SK-MEL-5 (cell line): ENCODE results near the gene TNFRSF13B. TPM values are rescaled to one million over a fixed set of nuclear protein-coding genes. Genes with fewer than 3 reads are reported as not detected.
A peak's percentile ranks its signal among the peaks of the same experiment; 100 is the strongest.
"Not testable (repeated sequence)": the region's sequence is repeated elsewhere in the genome, so short reads cannot be mapped to it uniquely, and the experiment has no call there.

Source experiments
- DNase-seq: peaks from one replicate; pipeline ENCODE4 v3.0.0-alpha.2; 2016; ENCODE audit warnings: low read depth, low spot score
- in situ Hi-C: cut with HindIII; loops from 2 replicates; pipeline ENCODE4 v1.10.0; 2016; ENCODE audit warnings: low sequenced_read_pairs, high pct_unique_total_duplicates, low pct_unique_long_range_greater_than_20kb
- polyA plus RNA-seq, 2 experiments: library from polyadenylated mRNA; depleted of rRNA; stranded (reverse); fragments of >200 nt; gene quantifications; 2 replicates each; pipeline ENCODE4 v1.2.3, GENCODE V29; 2015
- total RNA-seq: library from RNA; depleted of rRNA; stranded (reverse); fragments of >200 nt; shearing (Covaris generic); gene quantifications from 2 replicates; pipeline ENCODE4 v1.2.3, GENCODE V29; 2014; rRNA removed

TNFRSF13B gene
- not detected in 2 replicates for total RNA-seq
- polyA plus RNA-seq (2015; cell fraction: cytosol; rRNA removed) = not detected in 2 replicates
- not detected in 2 replicates for polyA plus RNA-seq (2015; cell fraction: nucleus; rRNA removed)

GRCh38 chr17:16971458-16972338, at the start of gene TNFRSF13B:
TSS of gene TNFRSF13B (minus strand) at chr17:16972118. CDS start at chr17:16972075, 43 bp downstream.
- in situ Hi-C loops = no loop called here
- DNase-seq = no peak

- in situ Hi-C loops = no loop called here
- no peak for DNase-seq
Measured at GRCh38 chr17:17021194-17021863, 49.4 kb upstream of the TNFRSF13B start.

GRCh38 chr17:17020821-17021193, 48.9 kb upstream of the TNFRSF13B start:
- in situ Hi-C loops = no loop called here

GRCh38 chr17:17019891-17020456, 48.1 kb upstream of the TNFRSF13B start:
- DNase-seq = no peak
- in situ Hi-C loops = no loop called here

More at GRCh38 chr17:17020821-17021193, 48.9 kb upstream of the TNFRSF13B start:
- DNase-seq = no peak

- no peak for DNase-seq
- in situ Hi-C loops = no loop called here
Measured at GRCh38 chr17:17019430-17019762, 47.5 kb upstream of the TNFRSF13B start.

GRCh38 chr17:17018612-17019429, 46.9 kb upstream of the TNFRSF13B start:
- in situ Hi-C loops = no loop called here
- DNase-seq = no peak

GRCh38 chr17:17018021-17018441, 46.1 kb upstream of the TNFRSF13B start:
- no peak for DNase-seq
- in situ Hi-C loops = no loop called here

GRCh38 chr17:17017343-17018014, 45.6 kb upstream of the TNFRSF13B start:
- no peak for DNase-seq
- in situ Hi-C loops = no loop called here

- in situ Hi-C loops, DNase-seq: not testable (repeated sequence)
Measured at GRCh38 chr17:17016199-17017197, 44.6 kb upstream of the TNFRSF13B start.

- DNase-seq = no peak
- in situ Hi-C loops = no loop called here
Measured at GRCh38 chr17:17015230-17015629, 43.3 kb upstream of the TNFRSF13B start.

- in situ Hi-C loops, DNase-seq: not testable (repeated sequence)
Measured at GRCh38 chr17:17014748-17015124, 42.8 kb upstream of the TNFRSF13B start.

- in situ Hi-C loops, DNase-seq: not testable (repeated sequence)
Measured at GRCh38 chr17:17013828-17014747, 42.2 kb upstream of the TNFRSF13B start.

GRCh38 chr17:17011043-17011907, 39.4 kb upstream of the TNFRSF13B start:
- DNase-seq = peak; percentile 43
- in situ Hi-C loops = not testable (repeated sequence)

- DNase-seq, in situ Hi-C loops: not testable (repeated sequence)
Measured at GRCh38 chr17:17010545-17011034, 38.7 kb upstream of the TNFRSF13B start.
